ENCODE data around the gene NTNG2. TPM values are rescaled to one million over a fixed set of nuclear protein-coding genes. Genes with fewer than 3 reads are reported as not detected.
A peak's percentile ranks its signal among the peaks of the same experiment; 100 is the strongest.

Gene NTNG2
- total RNA-seq, 1 donor from 2014 or later: 1.9 TPM

GRCh38 chr9:132193227-132194124 is 31.6 kb downstream of the NTNG2 start:
- DNase-seq (no peak), ATAC-seq (no peak)
- intact Hi-C loops (cut with micrococcal nuclease): no loop called here

- no peak for DNase-seq
- ATAC-seq: no peak
- intact Hi-C loops (cut with micrococcal nuclease): no loop called here
These were observed 32.6 kb downstream of the NTNG2 start for GRCh38 chr9:132194508-132194907.

GRCh38 chr9:132197315-132197714 is 35.5 kb downstream of the NTNG2 start:
- DNase-seq (no peak), ATAC-seq (no peak)
- intact Hi-C loops (cut with micrococcal nuclease): no loop called here

- intact Hi-C loops (cut with micrococcal nuclease): no loop called here
- no peak for ATAC-seq
- DNase-seq: no peak
These were observed 36.1 kb downstream of the NTNG2 start for GRCh38 chr9:132197856-132198550.

- intact Hi-C loops (cut with micrococcal nuclease): no loop called here
- no peak for DNase-seq
- no peak for ATAC-seq
These were observed 37.2 kb downstream of the NTNG2 start for GRCh38 chr9:132199056-132199455.

GRCh38 chr9:132200706-132201105 is 38.8 kb downstream of the NTNG2 start:
- intact Hi-C loops (cut with micrococcal nuclease): no loop called here
- ATAC-seq (no peak), DNase-seq (no peak)

GRCh38 chr9:132201139-132201538 is 39.3 kb downstream of the NTNG2 start:
- DNase-seq (no peak), ATAC-seq (no peak)
- intact Hi-C loops (cut with micrococcal nuclease): no loop called here

GRCh38 chr9:132201780-132202703 is 40.2 kb downstream of the NTNG2 start:
- DNase-seq (no peak), ATAC-seq (no peak)
- intact Hi-C loops (cut with micrococcal nuclease): no loop called here

- intact Hi-C loops (cut with micrococcal nuclease): no loop called here
- DNase-seq (no peak), ATAC-seq (no peak)
These were observed 43.0 kb downstream of the NTNG2 start for GRCh38 chr9:132204883-132205282.

GRCh38 chr9:132207215-132207614 is 45.4 kb downstream of the NTNG2 start:
- ATAC-seq (no peak), DNase-seq (no peak)
- intact Hi-C loops (cut with micrococcal nuclease): no loop called here

GRCh38 chr9:132207839-132208615 is 46.2 kb downstream of the NTNG2 start:
- intact Hi-C loops (cut with micrococcal nuclease): no loop called here
- no peak for DNase-seq
- ATAC-seq: no peak

GRCh38 chr9:132209228-132209627 is 47.4 kb downstream of the NTNG2 start:
- intact Hi-C loops (cut with micrococcal nuclease): no loop called here
- no peak for ATAC-seq
- DNase-seq: no peak

- DNase-seq: no peak
- intact Hi-C loops (cut with micrococcal nuclease): no loop called here
- no peak for ATAC-seq
These were observed 48.8 kb downstream of the NTNG2 start for GRCh38 chr9:132210472-132211145.

GRCh38 chr9:132211570-132211969 is 49.7 kb downstream of the NTNG2 start:
- intact Hi-C loops (cut with micrococcal nuclease): no loop called here
- DNase-seq (no peak), ATAC-seq (no peak)

- ATAC-seq (peak; percentile 97), DNase-seq (peak; percentile 82)
- intact Hi-C loops (cut with micrococcal nuclease): no loop called here
These were observed 52.3 kb downstream of the NTNG2 start for GRCh38 chr9:132214027-132214622.

- ATAC-seq (no peak), DNase-seq (no peak)
- intact Hi-C loops (cut with micrococcal nuclease): no loop called here
These were observed 55.2 kb downstream of the NTNG2 start for GRCh38 chr9:132216861-132217619.

GRCh38 chr9:132218208-132218607 is 56.4 kb downstream of the NTNG2 start:
- ATAC-seq (no peak), DNase-seq (no peak)
- intact Hi-C loops (cut with micrococcal nuclease): no loop called here

Measured in left ventricle myocardium superior (tissue), 1 donor.